ENCODE data around the gene CTNNA3.

CTNNA3 gene

GRCh38 chr10:66990143-66990830 is 705.7 kb downstream of the CTNNA3 start:
- peak; percentile 26 for DNase-seq

- no peak for DNase-seq
Observed at GRCh38 chr10:66983475-66983818, 712.5 kb downstream of the CTNNA3 start.

- DNase-seq: peak; percentile 13
Observed at GRCh38 chr10:66982792-66983474, 713.1 kb downstream of the CTNNA3 start.

GRCh38 chr10:66982053-66982420 is 714.0 kb downstream of the CTNNA3 start:
- no peak for DNase-seq

GRCh38 chr10:66981361-66982052 is 714.5 kb downstream of the CTNNA3 start:
- no peak for DNase-seq

GRCh38 chr10:66980246-66980815 is 715.7 kb downstream of the CTNNA3 start:
- DNase-seq: no peak

- DNase-seq: no peak
Observed at GRCh38 chr10:66964946-66965345, 731.0 kb downstream of the CTNNA3 start.

- no peak for DNase-seq
Observed at GRCh38 chr10:66958466-66958865, 737.5 kb downstream of the CTNNA3 start.

GRCh38 chr10:66951896-66952295 is 744.1 kb downstream of the CTNNA3 start:
- DNase-seq: no peak

GRCh38 chr10:66943590-66943989 is 752.4 kb downstream of the CTNNA3 start:
- DNase-seq: no peak

- DNase-seq: no peak
Observed at GRCh38 chr10:66942407-66942806, 753.6 kb downstream of the CTNNA3 start.

GRCh38 chr10:66941491-66941890 is 754.5 kb downstream of the CTNNA3 start:
- DNase-seq: no peak

- no peak for DNase-seq
Observed at GRCh38 chr10:66940965-66941364, 755.0 kb downstream of the CTNNA3 start.

GRCh38 chr10:66934711-66935110 is 761.3 kb downstream of the CTNNA3 start:
- DNase-seq: no peak

- DNase-seq: no peak
Observed at GRCh38 chr10:66931949-66932343, 764.0 kb downstream of the CTNNA3 start.

GRCh38 chr10:66931340-66931948 is 764.6 kb downstream of the CTNNA3 start:
- DNase-seq: peak; percentile 76

GRCh38 chr10:66929375-66929774 is 766.6 kb downstream of the CTNNA3 start:
- DNase-seq: no peak

- DNase-seq: no peak
Observed at GRCh38 chr10:66928776-66929175, 767.2 kb downstream of the CTNNA3 start.

GRCh38 chr10:66927971-66928770 is 767.8 kb downstream of the CTNNA3 start:
- no peak for DNase-seq

GRCh38 chr10:66927251-66927935 is 768.6 kb downstream of the CTNNA3 start:
- DNase-seq: no peak

- DNase-seq: no peak
Observed at GRCh38 chr10:66926841-66927240, 769.2 kb downstream of the CTNNA3 start.

Data from OCI-M1 (cell line).